GM21447 (cell line): ENCODE results near the gene GPC5.
"Not testable (repeated sequence)": the region's sequence is repeated elsewhere in the genome, so short reads cannot be mapped to it uniquely, and the experiment has no call there.

Experiments used
- ATAC-seq: cut with Tn5 transposase; IDR thresholded peaks from one replicate; pipeline ENCODE4 v1.9.1; 2021; ENCODE audit not compliant: unreplicated experiment

GPC5 gene

GRCh38 chr13:92898946-92899345 is 1500.5 kb downstream of the GPC5 start:
- ATAC-seq: not testable (repeated sequence)

- no peak for ATAC-seq
Observed at GRCh38 chr13:92900446-92900845, 1502.0 kb downstream of the GPC5 start.

GRCh38 chr13:92901739-92902138 is 1503.3 kb downstream of the GPC5 start:
- no peak for ATAC-seq

GRCh38 chr13:92912629-92913028 is 1514.2 kb downstream of the GPC5 start:
- ATAC-seq: no peak

GRCh38 chr13:92913840-92914239 is 1515.4 kb downstream of the GPC5 start:
- no peak for ATAC-seq
